ENCODE results near the gene NCMAP. TPM values are rescaled to one million over a fixed set of nuclear protein-coding genes. Genes with fewer than 3 reads are reported as not detected.

NCMAP gene
- total RNA-seq, 6 experiments from 2014 or later: not detected

DNA sequence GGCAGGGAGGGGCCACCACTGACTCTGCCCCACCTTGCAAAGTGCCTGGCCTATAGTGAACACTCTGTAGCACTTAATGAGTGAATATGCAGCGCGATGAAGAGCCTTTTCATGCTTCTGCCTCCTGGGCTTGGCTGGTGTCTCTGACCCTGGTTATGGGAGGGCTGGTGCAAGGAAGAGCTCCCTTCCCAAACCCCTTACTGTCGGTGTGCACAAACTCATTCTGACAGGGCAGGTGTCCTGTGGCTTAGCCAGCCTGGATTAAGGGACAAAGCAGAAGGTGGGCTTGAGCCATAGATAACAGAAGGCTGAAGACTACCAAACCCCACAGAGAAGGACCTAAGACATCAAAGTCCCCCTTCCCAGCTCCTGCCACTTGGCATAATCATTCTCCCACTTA, 2.0 kb upstream of the NCMAP start:
- peaks cover 49% of the 10 kb centered on the region for H3K27me3 Mint-ChIP-seq (ENCODE audit: insufficient read depth)
- H3K9me3 Mint-ChIP-seq: no peaks in the 10 kb centered on the region
- no peak for DNase-seq
- no peak overlapping the region for H3K4me3 Mint-ChIP-seq
- TF ChIP-seq, protein P1, sequence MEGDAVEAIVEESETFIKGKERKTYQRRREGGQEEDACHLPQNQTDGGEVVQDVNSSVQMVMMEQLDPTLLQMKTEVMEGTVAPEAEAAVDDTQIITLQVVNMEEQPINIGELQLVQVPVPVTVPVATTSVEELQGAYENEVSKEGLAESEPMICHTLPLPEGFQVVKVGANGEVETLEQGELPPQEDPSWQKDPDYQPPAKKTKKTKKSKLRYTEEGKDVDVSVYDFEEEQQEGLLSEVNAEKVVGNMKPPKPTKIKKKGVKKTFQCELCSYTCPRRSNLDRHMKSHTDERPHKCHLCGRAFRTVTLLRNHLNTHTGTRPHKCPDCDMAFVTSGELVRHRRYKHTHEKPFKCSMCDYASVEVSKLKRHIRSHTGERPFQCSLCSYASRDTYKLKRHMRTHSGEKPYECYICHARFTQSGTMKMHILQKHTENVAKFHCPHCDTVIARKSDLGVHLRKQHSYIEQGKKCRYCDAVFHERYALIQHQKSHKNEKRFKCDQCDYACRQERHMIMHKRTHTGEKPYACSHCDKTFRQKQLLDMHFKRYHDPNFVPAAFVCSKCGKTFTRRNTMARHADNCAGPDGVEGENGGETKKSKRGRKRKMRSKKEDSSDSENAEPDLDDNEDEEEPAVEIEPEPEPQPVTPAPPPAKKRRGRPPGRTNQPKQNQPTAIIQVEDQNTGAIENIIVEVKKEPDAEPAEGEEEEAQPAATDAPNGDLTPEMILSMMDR (IDR thresholded peaks at IDR 0.05): no peak
- H3K4me1 Mint-ChIP-seq (ENCODE audit: low read depth): peaks cover 10% of the 10 kb centered on the region
- H3K36me3 Mint-ChIP-seq (ENCODE audit: low read depth): no peaks in the 10 kb centered on the region
- H3K27ac Mint-ChIP-seq: no peak overlapping the region

DNA sequence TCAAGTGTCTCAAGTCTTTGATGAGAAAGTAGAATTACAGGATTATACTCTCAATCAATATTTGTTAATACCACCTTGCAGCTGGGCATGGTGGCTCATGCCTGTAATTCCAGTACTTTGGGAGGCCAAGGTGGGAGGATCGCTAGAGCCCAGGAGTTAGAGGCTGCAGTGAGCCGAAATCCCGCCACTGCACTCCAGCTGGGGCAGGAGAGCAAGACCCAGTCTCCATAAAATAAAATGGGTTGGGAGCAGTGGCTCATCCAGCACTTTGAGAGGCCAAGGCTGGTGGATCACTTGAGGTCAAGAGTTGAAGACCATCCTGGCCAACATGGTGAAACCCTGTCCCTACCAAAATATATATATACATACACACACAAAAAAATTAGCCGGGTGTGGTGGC, 1.2 kb upstream of the NCMAP start:
- Mint-ChIP-seq H3K36me3 (ENCODE audit: low read depth) (no peaks in the 10 kb centered on the region), H3K4me3 (no peak overlapping the region), H3K27me3 (ENCODE audit: insufficient read depth) (peaks cover 44% of the 10 kb centered on the region), H3K27ac (no peak overlapping the region), H3K9me3 (no peaks in the 10 kb centered on the region), H3K4me1 (ENCODE audit: low read depth) (peaks cover 15% of the 10 kb centered on the region)
- TF ChIP-seq, protein P1 (IDR thresholded peaks at IDR 0.05): no peak
- DNase-seq: no peak

DNA sequence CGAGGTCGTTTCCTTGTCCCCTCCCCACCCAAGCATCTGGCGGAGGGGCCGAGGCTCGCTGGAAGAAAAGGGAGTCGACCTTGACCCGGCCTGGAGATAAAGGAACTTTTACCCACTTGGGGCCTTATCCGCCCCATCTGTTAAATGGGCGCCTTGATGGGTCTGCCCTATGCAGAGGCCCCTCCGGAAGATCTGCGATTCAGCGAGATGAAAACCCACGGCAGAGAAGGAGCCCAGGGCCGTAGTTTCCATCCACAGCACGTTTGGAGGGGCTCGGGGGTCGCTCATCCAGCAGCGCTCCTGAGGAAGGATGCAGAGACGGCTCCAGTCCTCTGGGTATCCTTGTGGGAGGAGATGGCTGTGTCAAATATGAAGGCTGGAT, 518 bp downstream of the NCMAP start:
- H3K27me3 Mint-ChIP-seq (ENCODE audit: insufficient read depth): peaks cover 37% of the 10 kb centered on the region
- H3K9me3 Mint-ChIP-seq: no peaks in the 10 kb centered on the region
- no peak for DNase-seq
- no peak overlapping the region for H3K4me3 Mint-ChIP-seq
- peaks cover 15% of the 10 kb centered on the region for H3K4me1 Mint-ChIP-seq (ENCODE audit: low read depth)
- TF ChIP-seq, protein P1 (IDR thresholded peaks at IDR 0.05): no peak
- H3K36me3 Mint-ChIP-seq (ENCODE audit: low read depth): no peaks in the 10 kb centered on the region
- no peak overlapping the region for H3K27ac Mint-ChIP-seq

DNA sequence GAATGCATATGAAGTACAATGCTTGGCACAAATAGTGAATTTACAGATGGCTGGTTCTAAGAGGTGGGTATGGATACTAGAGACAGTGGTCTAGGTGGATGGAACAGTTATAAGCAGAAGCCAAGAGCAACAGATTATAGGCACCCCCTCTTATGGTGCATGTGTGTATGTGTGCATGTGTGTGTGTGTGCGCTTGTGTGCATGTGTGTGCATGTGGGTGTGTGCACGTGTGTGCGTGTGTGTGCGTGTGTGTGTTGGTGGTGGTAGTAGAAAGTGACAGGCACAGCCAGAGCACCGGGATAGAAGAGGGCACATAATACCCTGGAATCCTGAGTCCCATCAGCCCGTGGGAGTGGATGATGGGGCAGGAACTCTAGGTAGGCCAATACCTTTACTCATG, 1.3 kb downstream of the NCMAP start:
- TF ChIP-seq, protein P1 (IDR thresholded peaks at IDR 0.05): no peak
- H3K4me3 Mint-ChIP-seq: no peak overlapping the region
- H3K9me3 Mint-ChIP-seq: no peaks in the 10 kb centered on the region
- peaks cover 34% of the 10 kb centered on the region for H3K27me3 Mint-ChIP-seq (ENCODE audit: insufficient read depth)
- no peak for DNase-seq
- no peak overlapping the region for H3K27ac Mint-ChIP-seq
- no peaks in the 10 kb centered on the region for H3K36me3 Mint-ChIP-seq (ENCODE audit: low read depth)
- H3K4me1 Mint-ChIP-seq (ENCODE audit: low read depth): peaks cover 13% of the 10 kb centered on the region

DNA sequence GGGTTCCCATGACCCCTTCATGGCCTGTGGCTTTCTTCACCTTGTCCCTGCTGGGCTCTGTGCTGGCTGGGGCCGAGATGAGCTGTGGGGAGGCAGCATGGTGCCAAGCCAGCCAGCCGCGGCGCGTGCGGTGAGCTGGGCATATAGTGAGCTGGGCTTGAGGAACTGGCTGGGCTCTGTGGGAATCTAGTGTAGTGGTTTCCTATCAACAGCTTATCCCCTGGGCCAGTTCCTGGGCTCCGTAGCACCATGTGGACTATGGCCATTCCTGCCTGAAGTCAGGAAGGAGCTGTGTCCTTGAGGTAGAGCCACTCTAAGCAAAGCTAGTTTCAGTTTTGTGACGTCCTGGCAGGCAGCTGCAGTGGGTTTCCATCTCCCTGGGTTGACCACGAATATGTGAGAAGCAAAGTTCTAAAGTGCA, 1.8 kb downstream of the NCMAP start:
- peaks cover 33% of the 10 kb centered on the region for H3K27me3 Mint-ChIP-seq (ENCODE audit: insufficient read depth)
- H3K9me3 Mint-ChIP-seq: no peaks in the 10 kb centered on the region
- H3K36me3 Mint-ChIP-seq (ENCODE audit: low read depth): no peaks in the 10 kb centered on the region
- no peak overlapping the region for H3K4me3 Mint-ChIP-seq
- no peak for DNase-seq
- H3K4me1 Mint-ChIP-seq (ENCODE audit: low read depth): peaks cover 10% of the 10 kb centered on the region
- H3K27ac Mint-ChIP-seq: no peak overlapping the region
- TF ChIP-seq, protein P1 (IDR thresholded peaks at IDR 0.05): no peak

DNA sequence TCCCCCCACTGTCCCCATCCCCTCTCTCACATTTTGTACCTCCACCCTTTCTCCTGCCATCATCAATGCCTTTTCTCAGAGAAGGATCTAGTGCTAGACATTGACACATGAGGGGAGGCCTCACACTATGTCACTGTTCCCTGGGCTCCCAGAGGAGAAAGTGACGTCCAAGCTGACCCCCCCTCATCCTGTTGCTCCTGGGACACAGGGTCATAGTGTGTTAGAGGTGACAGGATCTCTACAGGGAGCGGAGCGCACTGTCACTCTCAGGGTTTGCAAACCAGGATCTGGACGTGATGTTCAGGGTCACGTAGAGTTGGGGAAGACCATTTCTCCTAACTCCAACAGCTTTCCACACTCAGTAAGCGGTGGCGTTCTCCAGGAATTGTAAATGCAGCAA, 2.6 kb downstream of the NCMAP start:
- no peaks in the 10 kb centered on the region for H3K9me3 Mint-ChIP-seq
- no peaks in the 10 kb centered on the region for H3K36me3 Mint-ChIP-seq (ENCODE audit: low read depth)
- no peak for DNase-seq
- H3K4me1 Mint-ChIP-seq (ENCODE audit: low read depth): peaks cover 10% of the 10 kb centered on the region
- no peak overlapping the region for H3K27ac Mint-ChIP-seq
- H3K4me3 Mint-ChIP-seq: no peak overlapping the region
- H3K27me3 Mint-ChIP-seq (ENCODE audit: insufficient read depth): peaks cover 33% of the 10 kb centered on the region
- TF ChIP-seq, protein P1 (IDR thresholded peaks at IDR 0.05): no peak
